Subcutaneous abdominal adipose tissue (tissue), 5 donors: Measurements from ENCODE around the gene USP12.
A peak's percentile ranks its signal among the peaks of the same experiment; 100 is the strongest.

Source experiments
- H3K27ac ChIP-seq: one replicate; pipeline ENCODE4 v1.7.0; 2013; ENCODE audit warnings: low read depth, mild to moderate bottlenecking, inconsistent platforms, low read length, moderate library complexity
- H3K27me3 ChIP-seq, 5 donors: one replicate each; pipeline ENCODE4 v1.7.0; 2013; ENCODE audit warnings: low read length in 5 of 5, inconsistent platforms in 1 of 5; ENCODE audit not compliant: control insufficient read depth in 5 of 5, insufficient read depth in 4 of 5
- H3K36me3 ChIP-seq, 5 donors: one replicate each; pipeline ENCODE4 v1.7.0; 2013; ENCODE audit warnings: low read length in 5 of 5; ENCODE audit not compliant: control insufficient read depth in 5 of 5, insufficient read depth in 5 of 5
- H3K4me1 ChIP-seq, 5 donors: one replicate each; pipeline ENCODE4 v1.7.0; 2013; ENCODE audit warnings: low read length in 5 of 5, mild to moderate bottlenecking in 3 of 5, moderate library complexity in 1 of 5; ENCODE audit not compliant: control insufficient read depth in 5 of 5, insufficient read depth in 5 of 5
- H3K4me3 ChIP-seq, 5 donors: one replicate each; pipeline ENCODE4 v1.7.0; 2013; ENCODE audit warnings: low read length in 5 of 5, low read depth in 1 of 5
- H3K9ac ChIP-seq, 5 donors: one replicate each; pipeline ENCODE4 v1.7.0; 2013; ENCODE audit warnings: low read length in 5 of 5, mild to moderate bottlenecking in 4 of 5, moderate library complexity in 3 of 5
- H3K9me3 ChIP-seq, 5 donors: one replicate each; pipeline ENCODE4 v1.7.0; 2013; ENCODE audit warnings: low read length in 5 of 5; ENCODE audit not compliant: control insufficient read depth in 5 of 5
- donor health status: healthy.
- donor health status: healthy.
- donor health status: healthy.
- donor health status: healthy.
- donor health status: healthy.

The USP12 gene

DNA sequence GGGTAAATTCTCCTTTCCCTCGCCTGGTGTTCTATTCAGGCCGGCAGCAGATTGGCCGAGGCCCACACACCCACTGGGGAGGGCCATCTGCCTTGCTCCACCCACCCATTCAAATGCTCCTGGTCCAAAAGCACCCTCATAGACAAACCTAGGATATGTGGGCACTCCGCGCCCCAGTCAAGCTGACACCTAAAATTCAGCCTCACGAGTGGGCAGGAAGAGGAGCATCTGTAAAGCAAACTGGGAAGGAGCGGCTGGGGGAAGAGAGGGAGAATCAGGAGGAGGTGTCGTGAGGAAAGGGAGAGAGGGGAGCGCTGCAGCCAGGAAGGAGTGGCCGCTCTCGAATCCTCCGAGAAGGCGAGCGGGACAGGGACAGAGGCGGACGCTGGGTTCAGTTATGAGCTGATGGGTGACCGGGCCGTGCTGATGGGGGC, 136.9 kb downstream of the USP12 start:
- H3K4me1 ChIP-seq = peaks cover 0 to 16% (median 10%) of the 10 kb centered on the region in 5 donors

GRCh38 chr13:27028683-27029480, 142.7 kb downstream of the USP12 start:
- Histone ChIP-seq H3K27me3 (peaks cover 0 to 10% (median 4%) of the 10 kb centered on the region in 5 donors), H3K4me1 (no peaks in the 10 kb centered on the region), H3K9me3 (no peaks in the 10 kb centered on the region), H3K36me3 (no peaks in the 10 kb centered on the region), H3K9ac (no peak overlapping the region), H3K4me3 (no peak overlapping the region), H3K27ac (no peak overlapping the region)

More for the DNA sequence above, 136.9 kb downstream of the USP12 start:
- no peaks in the 10 kb centered on the region for H3K36me3 ChIP-seq
- H3K27me3 ChIP-seq = peaks cover 0 to 15% (median 6%) of the 10 kb centered on the region in 5 donors
- no peaks in the 10 kb centered on the region for H3K9me3 ChIP-seq
- H3K9ac ChIP-seq = peak overlapping the region in 1 of 5 donors; percentile 35
- H3K27ac ChIP-seq = no peak overlapping the region
- H3K4me3 ChIP-seq = peak overlapping the region in 4 of 5 donors; percentile 32 to 58 (median 44)

GRCh38 chr13:27027086-27027667, 144.4 kb downstream of the USP12 start:
- no peak overlapping the region for H3K4me3 ChIP-seq
- H3K27me3 ChIP-seq = peaks cover 0 to 10% (median 4%) of the 10 kb centered on the region in 5 donors
- no peaks in the 10 kb centered on the region for H3K9me3 ChIP-seq
- no peak overlapping the region for H3K27ac ChIP-seq
- H3K36me3 ChIP-seq = no peaks in the 10 kb centered on the region
- H3K4me1 ChIP-seq = no peaks in the 10 kb centered on the region
- no peak overlapping the region for H3K9ac ChIP-seq

DNA sequence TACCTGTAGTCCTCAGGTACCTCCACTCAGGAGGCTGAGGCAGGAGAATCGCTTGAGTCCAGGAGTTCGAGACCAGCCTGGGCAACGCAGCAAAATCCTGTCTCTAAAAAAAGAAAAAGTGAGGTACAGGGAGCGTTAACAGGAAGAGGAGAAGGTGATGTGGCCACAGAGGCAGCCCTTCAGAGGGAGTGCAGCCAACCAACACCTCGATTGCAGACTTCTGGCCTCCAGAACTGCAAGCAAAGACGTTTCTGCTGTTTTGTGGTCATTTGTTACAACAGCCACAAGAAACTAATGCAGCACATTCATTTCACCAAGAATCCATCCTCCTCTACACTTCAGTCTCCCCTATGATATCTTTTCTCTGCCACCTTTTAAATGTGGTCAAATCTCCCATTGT, 145.2 kb downstream of the USP12 start:
- Histone ChIP-seq H3K36me3 (no peaks in the 10 kb centered on the region), H3K27ac (no peak overlapping the region), H3K9ac (no peak overlapping the region), H3K4me1 (no peaks in the 10 kb centered on the region), H3K27me3 (peaks cover 0 to 10% (median 4%) of the 10 kb centered on the region in 5 donors), H3K9me3 (no peaks in the 10 kb centered on the region), H3K4me3 (no peak overlapping the region)

DNA sequence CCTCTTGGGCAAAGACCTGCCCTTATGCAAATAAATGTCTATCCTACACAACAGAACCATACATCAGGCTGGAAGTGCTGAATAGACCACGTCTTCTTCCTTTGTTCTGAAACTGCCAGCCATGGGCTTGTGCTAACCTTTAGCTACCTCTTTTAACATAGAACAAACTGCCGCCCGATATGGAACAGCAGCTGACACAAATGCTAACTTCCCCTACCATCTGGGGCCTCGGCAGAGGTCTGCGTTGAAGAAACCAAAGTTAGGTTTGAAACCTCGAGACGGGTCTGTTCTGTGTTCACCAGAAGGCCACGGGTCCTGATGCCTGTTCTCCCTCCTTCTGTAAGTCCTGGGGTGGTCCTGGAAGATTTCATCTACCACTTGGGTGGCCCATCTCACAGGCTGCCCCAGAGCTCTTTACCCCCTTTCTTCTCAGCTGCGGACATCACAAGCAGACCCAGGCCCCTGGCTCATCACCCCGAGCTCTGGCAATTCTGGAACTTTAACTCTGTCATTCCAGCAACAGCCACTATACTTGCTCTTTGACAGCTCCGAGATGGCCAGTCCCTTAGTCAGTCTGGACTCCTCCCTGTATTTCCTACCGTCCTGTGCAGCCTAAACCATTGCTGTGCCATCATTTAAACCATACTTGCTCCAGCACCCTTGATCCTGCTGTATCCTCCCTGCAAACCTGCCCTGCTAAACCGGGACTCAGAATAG, 146.7 kb downstream of the USP12 start:
- H3K27ac ChIP-seq = no peak overlapping the region
- peaks cover 0 to 4% (median 0%) of the 10 kb centered on the region in 5 donors for H3K4me1 ChIP-seq
- H3K36me3 ChIP-seq = no peaks in the 10 kb centered on the region
- H3K27me3 ChIP-seq = peaks cover 0 to 10% (median 4%) of the 10 kb centered on the region in 5 donors
- H3K9ac ChIP-seq = no peak overlapping the region
- H3K9me3 ChIP-seq = no peaks in the 10 kb centered on the region
- H3K4me3 ChIP-seq = no peak overlapping the region

DNA sequence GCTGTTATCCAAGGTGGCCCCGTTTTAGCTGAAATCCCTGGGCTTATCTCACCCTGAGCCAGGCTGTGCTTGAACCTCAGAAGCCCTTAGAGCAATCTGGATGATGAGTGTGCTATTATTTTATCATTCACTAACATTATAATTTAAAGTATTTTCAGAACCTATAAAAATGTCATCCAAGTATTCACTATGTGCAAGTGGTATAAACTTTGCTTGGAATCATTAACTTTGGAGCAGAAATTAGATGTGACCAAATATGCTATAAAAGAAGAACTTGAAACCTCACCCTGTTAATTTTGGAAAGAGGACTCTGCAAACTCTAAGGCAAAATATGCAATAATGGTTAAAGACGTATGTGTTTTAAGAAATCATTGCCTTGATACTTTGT, 147.5 kb downstream of the USP12 start:
- Histone ChIP-seq H3K4me1 (peaks cover 0 to 4% (median 0%) of the 10 kb centered on the region in 5 donors), H3K9ac (no peak overlapping the region), H3K27me3 (peaks cover 0 to 10% (median 4%) of the 10 kb centered on the region in 5 donors), H3K36me3 (no peaks in the 10 kb centered on the region), H3K4me3 (no peak overlapping the region), H3K27ac (no peak overlapping the region), H3K9me3 (no peaks in the 10 kb centered on the region)

DNA sequence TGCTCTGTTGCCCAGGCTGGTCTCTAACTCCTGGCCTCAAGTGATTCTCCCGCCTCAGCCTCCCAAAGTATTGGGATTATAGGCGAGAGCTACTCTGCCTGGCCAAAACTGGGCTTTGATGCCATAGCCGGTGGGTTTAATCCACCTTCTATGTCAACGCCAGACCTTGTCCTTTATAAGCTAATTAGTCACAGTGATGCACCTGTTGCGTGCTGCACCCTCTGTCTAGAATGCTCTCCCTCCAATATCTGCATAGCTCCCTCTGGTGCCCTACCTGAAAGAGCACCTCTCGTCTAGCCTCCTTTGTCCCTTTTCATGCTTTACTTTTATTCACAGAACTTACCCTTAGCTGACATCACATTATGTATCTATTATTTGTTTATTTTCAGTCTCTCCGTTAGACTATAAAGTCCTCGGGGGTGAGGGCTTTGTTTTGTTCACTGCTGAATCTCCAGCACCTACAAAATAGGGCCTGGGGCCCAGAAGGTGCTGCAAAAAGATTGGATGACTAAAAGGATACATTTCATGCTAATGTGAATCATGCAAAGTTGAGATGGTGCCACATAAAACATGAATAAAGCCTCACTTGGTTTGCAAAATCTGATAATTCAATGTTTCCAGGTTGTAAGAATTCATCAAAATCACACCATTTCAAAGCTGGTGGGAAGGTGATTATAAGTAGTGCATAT, 148.1 kb downstream of the USP12 start:
- Histone ChIP-seq H3K36me3 (no peaks in the 10 kb centered on the region), H3K4me3 (no peak overlapping the region), H3K9ac (no peak overlapping the region), H3K27ac (no peak overlapping the region), H3K27me3 (peaks cover 0 to 10% (median 4%) of the 10 kb centered on the region in 5 donors), H3K9me3 (no peaks in the 10 kb centered on the region), H3K4me1 (peaks cover 0 to 4% (median 0%) of the 10 kb centered on the region in 5 donors)

- Histone ChIP-seq H3K36me3 (no peaks in the 10 kb centered on the region), H3K9me3 (no peaks in the 10 kb centered on the region), H3K27ac (no peak overlapping the region), H3K4me1 (peaks cover 0 to 4% (median 0%) of the 10 kb centered on the region in 5 donors), H3K9ac (no peak overlapping the region), H3K27me3 (peaks cover 0 to 5% (median 4%) of the 10 kb centered on the region in 5 donors), H3K4me3 (no peak overlapping the region)
These were observed 148.9 kb downstream of the USP12 start for GRCh38 chr13:27022571-27023311.

DNA sequence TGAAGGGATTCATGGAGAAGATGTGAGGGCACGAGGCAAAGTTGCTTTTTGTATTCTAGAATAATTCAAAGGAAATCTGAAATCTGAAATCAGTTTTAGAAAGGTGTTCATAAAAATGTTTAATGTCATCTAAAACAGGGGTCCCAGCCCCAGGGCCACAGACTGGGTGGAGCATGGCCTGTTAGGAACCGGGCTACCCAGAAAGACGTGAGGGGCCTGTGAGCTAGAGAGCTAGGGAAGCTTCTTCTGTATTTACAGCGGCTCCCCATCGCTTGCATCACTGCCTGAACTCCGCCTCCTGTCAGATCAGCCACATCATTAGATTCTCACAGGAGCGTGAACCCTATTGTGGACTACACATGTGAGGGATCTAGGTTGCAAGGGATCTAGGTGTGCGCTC, 151.2 kb downstream of the USP12 start:
- Histone ChIP-seq H3K4me3 (no peak overlapping the region), H3K9ac (no peak overlapping the region), H3K27ac (no peak overlapping the region), H3K36me3 (no peaks in the 10 kb centered on the region), H3K9me3 (no peaks in the 10 kb centered on the region), H3K4me1 (peaks cover 0 to 4% (median 0%) of the 10 kb centered on the region in 5 donors), H3K27me3 (peaks cover 0 to 4% (median 0%) of the 10 kb centered on the region in 5 donors)
